Stimulated activated CD4-positive, alpha-beta T cell treated with anti-CD3 and anti-CD28 coated beads, Interleukin-4, amount 100 ng/mL, for 4 hours (primary cell): ENCODE results near the gene NFASC.

Experiments used
- DNase-seq, 2 experiments: peaks; one replicate each; pipeline ENCODE4 v3.0.0-alpha.2; 2020

Gene NFASC

GRCh38 chr1:204929487-204930154 is 59.0 kb downstream of the NFASC start:
- no peak for DNase-seq

GRCh38 chr1:204930155-204930523 is 59.5 kb downstream of the NFASC start:
- DNase-seq, result no peak

- no peak for DNase-seq
These were observed 60.7 kb downstream of the NFASC start for GRCh38 chr1:204931313-204931712.

- DNase-seq, result no peak
These were observed 61.3 kb downstream of the NFASC start for GRCh38 chr1:204931768-204932572.

GRCh38 chr1:204932573-204932909 is 61.9 kb downstream of the NFASC start:
- no peak for DNase-seq

- no peak for DNase-seq
These were observed 64.5 kb downstream of the NFASC start for GRCh38 chr1:204935155-204935554.

- no peak for DNase-seq
These were observed 66.1 kb downstream of the NFASC start for GRCh38 chr1:204936765-204937164.

- no peak for DNase-seq
These were observed 67.2 kb downstream of the NFASC start for GRCh38 chr1:204937901-204938300.

- DNase-seq, result no peak
These were observed 69.9 kb downstream of the NFASC start for GRCh38 chr1:204940591-204940990.

- peak; percentile 7 to 31 for DNase-seq
These were observed 71.0 kb downstream of the NFASC start for GRCh38 chr1:204941421-204942338.

- no peak for DNase-seq
These were observed 72.8 kb downstream of the NFASC start for GRCh38 chr1:204943495-204943894.

- DNase-seq, result no peak
These were observed 74.0 kb downstream of the NFASC start for GRCh38 chr1:204944662-204945061.

GRCh38 chr1:204945565-204945977 is 74.9 kb downstream of the NFASC start:
- no peak for DNase-seq

GRCh38 chr1:204946640-204947039 is 76.0 kb downstream of the NFASC start:
- no peak for DNase-seq

- DNase-seq, result no peak
These were observed 76.7 kb downstream of the NFASC start for GRCh38 chr1:204947338-204947737.

- no peak for DNase-seq
These were observed 77.1 kb downstream of the NFASC start for GRCh38 chr1:204947747-204948146.

GRCh38 chr1:204950353-204951001 is 79.8 kb downstream of the NFASC start:
- no peak for DNase-seq

- no peak for DNase-seq
These were observed 88.0 kb downstream of the NFASC start for GRCh38 chr1:204958317-204959307.

GRCh38 chr1:204959374-204959773 is 88.7 kb downstream of the NFASC start:
- no peak for DNase-seq

- no peak for DNase-seq
These were observed 89.2 kb downstream of the NFASC start for GRCh38 chr1:204959836-204960235.

- DNase-seq, result no peak
These were observed 89.9 kb downstream of the NFASC start for GRCh38 chr1:204960306-204961125.
